Muscle layer of colon (tissue), 2 donors: ENCODE data around the gene BHLHA15.

Experiments used
- H3K27ac ChIP-seq: one replicate; pipeline ENCODE4 v1.7.0; 2013; ENCODE audit warnings: low read depth, mild to moderate bottlenecking, low read length, moderate library complexity
- H3K27me3 ChIP-seq, 2 donors: one replicate each; pipeline ENCODE4 v1.7.0; 2013; ENCODE audit warnings: low read length in 2 of 2, mild to moderate bottlenecking in 2 of 2; ENCODE audit not compliant: insufficient read depth in 2 of 2, control insufficient read depth in 1 of 2
- H3K36me3 ChIP-seq: one replicate; pipeline ENCODE4 v1.7.0; 2013; ENCODE audit warnings: mild to moderate bottlenecking, low read length; ENCODE audit not compliant: insufficient read depth
- H3K4me1 ChIP-seq: one replicate; pipeline ENCODE4 v1.7.0; 2013; ENCODE audit warnings: mild to moderate bottlenecking, low read length; ENCODE audit not compliant: insufficient read depth
- H3K4me3 ChIP-seq, 2 donors: one replicate each; pipeline ENCODE4 v1.7.0; 2013; ENCODE audit warnings: low read length in 2 of 2, low read depth in 1 of 2, mild to moderate bottlenecking in 1 of 2, moderate library complexity in 1 of 2
- H3K9ac ChIP-seq: one replicate; pipeline ENCODE4 v1.7.0; 2013; ENCODE audit warnings: low read length
- H3K9me3 ChIP-seq: one replicate; pipeline ENCODE4 v1.7.0; 2013; ENCODE audit warnings: mild to moderate bottlenecking, low read length
- donor health status: abdominal sarcoma.
- donor health status: Adenocarcinoma of cecum.

The BHLHA15 gene

DNA sequence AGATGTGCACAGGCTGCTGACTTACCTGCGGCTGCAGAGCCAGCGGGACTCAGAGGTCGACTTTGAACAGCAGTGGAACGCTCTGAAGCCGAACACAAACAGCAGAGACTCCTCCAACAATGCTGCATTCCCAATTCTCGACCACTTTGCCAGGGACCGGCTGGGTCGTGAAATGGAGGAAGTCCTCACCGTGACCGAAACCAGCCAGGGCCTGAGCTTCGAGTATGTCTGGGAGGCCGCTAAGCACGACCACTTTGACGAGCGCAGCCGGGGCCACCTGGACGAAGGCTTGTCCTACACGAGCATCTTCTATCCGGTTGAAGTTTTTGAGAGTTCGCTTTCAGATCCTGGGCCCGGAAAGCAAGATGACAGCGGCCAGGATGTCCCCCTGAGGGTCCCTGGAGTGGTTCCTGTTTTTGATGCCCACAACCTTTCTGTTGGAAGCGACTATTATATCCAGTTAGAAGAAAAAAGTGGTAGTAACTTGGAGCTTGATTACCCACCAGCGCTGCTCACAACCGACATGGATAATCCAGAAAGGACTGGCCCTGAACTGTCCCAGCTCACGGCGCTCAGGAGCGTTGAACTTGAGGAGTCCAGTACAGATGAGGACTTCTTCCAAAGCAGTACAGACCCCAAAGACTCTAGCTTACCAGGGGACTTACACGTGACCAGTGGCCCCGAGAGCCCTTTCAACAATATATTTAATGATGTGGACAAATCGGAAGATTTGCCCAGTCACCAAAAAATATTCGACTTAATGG lies 19.4 kb upstream of the BHLHA15 start:
- H3K9me3 ChIP-seq: no peaks in the 10 kb centered on the region
- peaks cover 31% of the 10 kb centered on the region for H3K36me3 ChIP-seq
- peaks cover 5% of the 10 kb centered on the region for H3K4me1 ChIP-seq
- H3K9ac ChIP-seq: no peak overlapping the region
- H3K4me3 ChIP-seq: no peak overlapping the region
- no peaks in the 10 kb centered on the region for H3K27me3 ChIP-seq
- H3K27ac ChIP-seq: no peak overlapping the region

- H3K9me3 ChIP-seq: no peaks in the 10 kb centered on the region
- H3K9ac ChIP-seq: no peak overlapping the region
- no peak overlapping the region for H3K4me3 ChIP-seq
- H3K27ac ChIP-seq: no peak overlapping the region
- H3K36me3 ChIP-seq: peaks cover 31% of the 10 kb centered on the region
- H3K27me3 ChIP-seq: no peaks in the 10 kb centered on the region
- H3K4me1 ChIP-seq: no peaks in the 10 kb centered on the region
Observed at GRCh38 chr7:98192781-98193457, 18.3 kb upstream of the BHLHA15 start.

- no peaks in the 10 kb centered on the region for H3K27me3 ChIP-seq
- no peaks in the 10 kb centered on the region for H3K9me3 ChIP-seq
- H3K27ac ChIP-seq: no peak overlapping the region
- H3K36me3 ChIP-seq: peaks cover 31% of the 10 kb centered on the region
- H3K9ac ChIP-seq: no peak overlapping the region
- no peaks in the 10 kb centered on the region for H3K4me1 ChIP-seq
- H3K4me3 ChIP-seq: no peak overlapping the region
Observed at GRCh38 chr7:98193474-98194180, 17.6 kb upstream of the BHLHA15 start.

- H3K4me3 ChIP-seq: no peak overlapping the region
- no peaks in the 10 kb centered on the region for H3K27me3 ChIP-seq
- no peaks in the 10 kb centered on the region for H3K9me3 ChIP-seq
- H3K27ac ChIP-seq: no peak overlapping the region
- peaks cover 31% of the 10 kb centered on the region for H3K36me3 ChIP-seq
- H3K9ac ChIP-seq: no peak overlapping the region
- no peaks in the 10 kb centered on the region for H3K4me1 ChIP-seq
Observed at GRCh38 chr7:98194186-98194585, 17.1 kb upstream of the BHLHA15 start.

GRCh38 chr7:98194672-98195457 lies 16.4 kb upstream of the BHLHA15 start:
- H3K4me3 ChIP-seq: no peak overlapping the region
- H3K4me1 ChIP-seq: no peaks in the 10 kb centered on the region
- H3K27me3 ChIP-seq: no peaks in the 10 kb centered on the region
- H3K36me3 ChIP-seq: peaks cover 31% of the 10 kb centered on the region
- no peaks in the 10 kb centered on the region for H3K9me3 ChIP-seq
- no peak overlapping the region for H3K27ac ChIP-seq
- no peak overlapping the region for H3K9ac ChIP-seq

DNA sequence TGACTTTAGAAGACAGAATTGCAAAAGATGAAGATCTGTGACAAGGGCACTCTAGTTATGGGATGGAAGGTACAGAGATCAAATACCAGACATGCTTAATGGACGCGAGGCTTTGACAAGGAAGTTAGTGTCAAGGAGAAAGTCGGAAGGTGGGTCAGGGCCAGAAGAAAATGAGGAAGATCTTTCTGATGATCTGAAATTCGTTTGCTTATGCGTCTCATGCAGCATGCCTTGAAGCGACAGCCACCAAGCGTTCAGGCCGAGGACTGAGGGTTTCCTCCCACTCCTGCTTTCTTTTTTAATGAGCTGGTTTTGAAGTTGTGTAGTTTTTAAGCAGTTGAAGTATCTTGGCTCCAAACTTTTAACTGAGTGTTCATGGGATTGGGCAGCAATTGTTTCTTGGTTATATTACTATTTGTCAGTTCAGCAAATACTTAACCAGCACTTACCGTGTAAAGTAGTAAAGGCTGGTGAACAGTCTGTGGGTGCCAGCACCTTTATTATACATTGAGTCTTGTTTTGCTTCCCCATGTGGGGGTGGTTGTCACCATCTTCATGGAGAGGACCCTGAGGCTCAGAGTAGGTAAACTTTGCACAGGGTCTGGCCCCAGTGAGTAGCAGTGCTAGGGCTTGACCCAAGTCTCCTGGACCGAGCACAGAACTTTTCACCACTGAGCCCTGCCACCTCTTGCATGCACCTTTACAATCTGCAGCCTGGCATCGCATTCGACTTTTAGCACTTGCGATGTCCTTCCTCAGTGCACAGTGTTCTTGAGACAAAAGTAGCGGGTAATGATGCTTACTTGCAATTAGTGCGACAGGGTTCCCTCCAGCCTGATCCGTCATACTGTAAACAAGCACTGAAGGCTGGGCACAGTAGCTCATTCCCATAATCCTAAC lies 14.3 kb upstream of the BHLHA15 start:
- H3K27me3 ChIP-seq: no peaks in the 10 kb centered on the region
- no peak overlapping the region for H3K27ac ChIP-seq
- H3K4me1 ChIP-seq: no peaks in the 10 kb centered on the region
- peaks cover 31% of the 10 kb centered on the region for H3K36me3 ChIP-seq
- H3K9me3 ChIP-seq: no peaks in the 10 kb centered on the region
- no peak overlapping the region for H3K4me3 ChIP-seq
- no peak overlapping the region for H3K9ac ChIP-seq

DNA sequence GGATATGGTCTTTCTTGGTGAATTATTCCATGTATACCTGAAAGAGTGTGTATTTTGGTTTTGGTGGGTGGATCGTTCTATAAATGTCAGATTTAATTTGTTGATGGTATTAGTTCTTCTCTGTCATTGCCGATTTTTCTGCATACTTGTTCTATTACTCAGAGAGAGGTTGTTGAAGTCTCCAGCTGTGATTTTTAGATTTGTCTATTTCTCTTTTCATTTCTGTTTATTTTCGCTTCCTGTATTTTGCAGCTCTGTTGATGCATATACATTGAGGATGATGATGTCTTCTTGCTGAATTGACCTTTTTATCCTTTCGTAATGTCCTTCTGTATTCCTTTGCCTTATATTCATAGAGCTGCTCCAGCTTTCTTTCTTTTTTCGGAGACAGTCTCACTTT lies 12.1 kb upstream of the BHLHA15 start:
- peaks cover 14% of the 10 kb centered on the region for H3K36me3 ChIP-seq
- H3K4me3 ChIP-seq: no peak overlapping the region
- H3K27me3 ChIP-seq: no peaks in the 10 kb centered on the region
- H3K4me1 ChIP-seq: no peaks in the 10 kb centered on the region
- H3K9ac ChIP-seq: no peak overlapping the region
- no peaks in the 10 kb centered on the region for H3K9me3 ChIP-seq
- no peak overlapping the region for H3K27ac ChIP-seq

- Histone ChIP-seq H3K9me3 (no peaks in the 10 kb centered on the region), H3K27ac (no peak overlapping the region), H3K36me3 (peaks cover 9% of the 10 kb centered on the region)
Observed at GRCh38 chr7:98200364-98200763, 10.9 kb upstream of the BHLHA15 start.

DNA sequence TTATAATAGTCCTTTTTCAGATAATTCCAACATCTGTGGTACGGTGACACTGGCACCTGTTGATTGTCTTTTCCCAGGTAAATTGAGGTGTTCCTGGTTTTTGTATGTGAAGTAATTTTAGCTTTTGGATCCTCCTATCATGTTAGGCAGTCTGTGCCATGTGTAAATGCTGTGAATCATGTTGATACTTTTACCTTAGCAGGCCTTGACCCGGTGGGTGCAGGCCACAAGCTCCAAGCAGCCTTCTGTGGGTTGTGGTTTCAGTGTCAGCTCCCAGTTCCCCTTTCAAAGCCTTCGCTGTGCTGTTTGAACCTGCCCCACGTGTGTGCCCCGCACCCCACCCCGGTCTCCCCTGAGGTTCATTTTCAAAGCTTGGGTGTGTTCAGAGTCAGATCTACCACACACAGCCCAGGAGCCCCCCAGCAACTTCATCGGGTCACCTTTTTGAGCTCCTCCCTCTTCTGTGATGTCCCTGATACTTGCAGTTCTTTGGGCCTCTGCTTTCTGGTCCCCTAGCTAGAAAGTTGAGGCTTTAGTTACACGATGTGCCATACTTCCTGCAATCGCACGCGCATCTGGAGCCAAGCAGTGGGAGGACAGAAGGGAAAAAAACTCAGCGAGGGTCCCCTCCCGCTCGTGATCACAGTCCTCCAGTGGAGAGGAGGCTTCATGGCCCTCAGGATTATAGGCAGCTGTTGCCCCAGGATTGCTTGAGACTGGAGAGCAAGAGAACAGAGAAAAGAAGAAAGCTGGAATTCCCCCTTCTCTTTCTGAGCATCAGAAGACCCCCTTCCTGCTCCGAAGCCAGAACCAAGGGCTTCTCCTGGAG lies 8.7 kb upstream of the BHLHA15 start:
- no peaks in the 10 kb centered on the region for H3K9me3 ChIP-seq
- H3K4me1 ChIP-seq: no peaks in the 10 kb centered on the region
- peaks cover 23% of the 10 kb centered on the region for H3K36me3 ChIP-seq
- no peak overlapping the region for H3K4me3 ChIP-seq
- no peaks in the 10 kb centered on the region for H3K27me3 ChIP-seq
- no peak overlapping the region for H3K9ac ChIP-seq
- no peak overlapping the region for H3K27ac ChIP-seq

More at GRCh38 chr7:98200364-98200763, 10.9 kb upstream of the BHLHA15 start:
- Histone ChIP-seq H3K9ac (no peak overlapping the region), H3K4me1 (no peaks in the 10 kb centered on the region), H3K4me3 (no peak overlapping the region), H3K27me3 (no peaks in the 10 kb centered on the region)
